ENCODE results near the gene MAP4. TPM values are rescaled to one million over a fixed set of nuclear protein-coding genes. Genes with fewer than 3 reads are reported as not detected.
"Not testable (repeated sequence)": the region's sequence is repeated elsewhere in the genome, so short reads cannot be mapped to it uniquely, and the experiment has no call there.

MAP4 gene
- polyA plus RNA-seq, 2 of the 4 experiments (the other 2 are of a cell fraction): 77.7 to 98.5 TPM

DNA sequence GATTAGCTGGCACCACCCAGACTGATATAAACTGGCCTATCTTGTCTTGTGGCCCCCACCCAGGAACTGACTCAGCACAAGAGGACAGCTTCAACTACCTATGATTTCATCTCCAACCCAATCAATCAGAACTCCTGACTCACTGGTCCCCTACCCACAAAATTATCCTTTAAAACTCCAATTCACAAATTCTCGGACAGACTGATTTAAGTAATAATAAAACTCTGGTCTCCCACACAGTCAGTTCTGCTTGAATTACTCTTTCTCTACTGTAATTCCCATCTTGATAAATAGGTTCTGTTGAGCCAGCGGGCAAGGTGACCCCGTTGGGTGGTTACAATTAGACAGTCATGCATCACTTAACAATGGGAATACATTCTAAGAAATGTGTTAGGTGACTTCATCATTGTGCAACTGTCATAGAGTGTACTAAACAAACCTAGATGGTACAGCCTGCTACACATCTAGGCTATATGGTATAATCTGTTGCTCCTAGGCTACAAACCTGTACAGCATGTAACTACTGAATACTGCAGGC, 48.1 kb upstream of the MAP4 start:
- ChIA-PET POLR2A (no interaction called here), CTCF (no interaction called here)
- Histone ChIP-seq H3K4me2 (no peak overlapping the region), H3K9me3 (no peaks in the 10 kb centered on the region), H3K4me1 (peaks cover 31% of the 10 kb centered on the region), H3K4me3 (no peak overlapping the region), H3K27ac (no peak overlapping the region)
- FAIRE-seq: no peak
- no peak for DNase-seq (ENCODE audit: low read depth in 1 of 2, low spot score in 1 of 2)
- WGBS (ENCODE audit: missing lambda C conversion rate): 86% methylated on average over 3 of the region's 3 CpGs
- TF ChIP-seq NPAS2 (CRISPR knock-in tag; IDR thresholded peaks at IDR 0.05; ENCODE audit: borderline replicate concordance) (no peak), RCOR1 (IDR thresholded peaks at IDR 0.05; ENCODE audit: low read depth, low read length) (no peak), PHF8 (IDR thresholded peaks at IDR 0.05; ENCODE audit: borderline replicate concordance, low read depth) (no peak), RAD21 (conservative IDR thresholded peaks at IDR 0.05 in 1 of 2, IDR thresholded peaks at IDR 0.05 in 1 of 2) (no peak), SREBF2 (IDR thresholded peaks at IDR 0.05) (no peak), JUNB (IDR thresholded peaks at IDR 0.05) (no peak), NFE2L2 (conservative IDR thresholded peaks at IDR 0.05; ENCODE audit: low read length) (no peak), EHF (CRISPR knock-in tag; IDR thresholded peaks at IDR 0.05) (no peak), CHD2 (IDR thresholded peaks at IDR 0.05; ENCODE audit: low read length, partially characterized antibody) (no peak), FOXS1 (CRISPR knock-in tag; IDR thresholded peaks at IDR 0.05) (no peak)
- ATAC-seq: peak in 1 of 2 experiments; percentile 25; a peak in 1 of 6 replicates

DNA sequence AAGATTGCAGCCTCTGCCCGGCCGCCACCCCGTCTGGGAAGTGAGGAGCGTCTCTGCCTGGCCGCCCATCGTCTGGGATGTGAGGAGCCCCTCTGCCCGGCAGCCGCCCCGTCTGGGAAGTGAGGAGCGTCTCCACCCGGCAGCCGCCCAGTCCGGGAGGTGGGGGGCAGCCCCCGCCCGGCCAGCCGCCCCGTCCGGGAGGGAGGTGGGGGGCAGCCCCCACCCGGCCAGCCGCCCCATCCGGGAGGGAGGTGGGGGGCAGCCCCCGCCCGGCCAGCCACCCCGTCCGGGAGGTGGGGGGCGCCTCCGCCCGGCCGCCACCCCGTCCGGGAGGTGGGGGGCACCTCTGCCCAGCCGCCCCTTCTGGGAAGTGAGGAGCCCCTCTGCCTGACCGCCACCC, 45.4 kb upstream of the MAP4 start:
- CTCF ChIA-PET: interaction anchor here (1.5 kb wide), 1 partner anchor 90 kb away, joined by 4 read pairs; no protein-coding TSS in a partner anchor
- no CpG with 5 or more reads among the region's 33 CpGs for WGBS (ENCODE audit: missing lambda C conversion rate)
- DNase-seq (ENCODE audit: low read depth in 1 of 2, low spot score in 1 of 2); FAIRE-seq; H3K4me2 ChIP-seq; H3K9me3 ChIP-seq; ATAC-seq; H3K4me3 ChIP-seq; H3K27ac ChIP-seq: not testable (repeated sequence)
- POLR2A ChIA-PET: interaction anchor here (0.5 kb wide), 1 partner anchor 89 kb away, joined by 4 read pairs; no protein-coding TSS in a partner anchor
- peaks cover 36% of the 10 kb centered on the region for H3K4me1 ChIP-seq

DNA sequence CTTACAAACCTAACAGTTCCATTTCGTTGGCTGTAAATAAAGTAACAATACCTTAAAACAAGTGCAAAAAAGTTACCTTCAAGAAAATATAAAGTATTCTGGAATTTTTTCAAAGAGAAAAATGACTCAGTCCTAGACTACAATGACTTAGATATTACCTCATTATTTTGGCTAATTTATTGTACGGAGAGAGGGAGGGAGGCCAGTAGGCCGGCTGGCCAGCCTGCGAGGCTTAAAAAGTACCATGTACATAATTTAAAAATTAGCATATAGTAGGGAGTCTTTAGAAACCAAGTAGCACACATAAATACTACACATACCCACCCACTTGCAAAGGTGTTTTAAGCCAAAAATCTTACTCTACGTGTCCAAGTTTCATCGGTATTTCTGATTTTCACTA, 41.9 kb upstream of the MAP4 start:
- POLR2A ChIA-PET: no interaction called here
- ATAC-seq (no peak), DNase-seq (ENCODE audit: low read depth in 1 of 2, low spot score in 1 of 2) (no peak), FAIRE-seq (no peak)
- H3K4me1 ChIP-seq: peaks cover 15% of the 10 kb centered on the region
- no peak overlapping the region for H3K27ac ChIP-seq
- H3K4me2 ChIP-seq: peak overlapping the region; percentile 7; the same call in 1 of the 3 replicates
- 83% methylated on average over 6 of the region's 6 CpGs for WGBS (ENCODE audit: missing lambda C conversion rate)
- CTCF ChIA-PET: no interaction called here
- no peaks in the 10 kb centered on the region for H3K9me3 ChIP-seq
- H3K4me3 ChIP-seq: no peak overlapping the region
- TF ChIP-seq JUNB (IDR thresholded peaks at IDR 0.05) (no peak), TFCP2L1 (CRISPR knock-in tag; IDR thresholded peaks at IDR 0.05) (no peak), KDM5A (IDR thresholded peaks at IDR 0.05) (no peak), HOXB13 (CRISPR knock-in tag; IDR thresholded peaks at IDR 0.05; ENCODE audit: low read depth) (no peak), HDAC2 (IDR thresholded peaks at IDR 0.05) (no peak)

DNA sequence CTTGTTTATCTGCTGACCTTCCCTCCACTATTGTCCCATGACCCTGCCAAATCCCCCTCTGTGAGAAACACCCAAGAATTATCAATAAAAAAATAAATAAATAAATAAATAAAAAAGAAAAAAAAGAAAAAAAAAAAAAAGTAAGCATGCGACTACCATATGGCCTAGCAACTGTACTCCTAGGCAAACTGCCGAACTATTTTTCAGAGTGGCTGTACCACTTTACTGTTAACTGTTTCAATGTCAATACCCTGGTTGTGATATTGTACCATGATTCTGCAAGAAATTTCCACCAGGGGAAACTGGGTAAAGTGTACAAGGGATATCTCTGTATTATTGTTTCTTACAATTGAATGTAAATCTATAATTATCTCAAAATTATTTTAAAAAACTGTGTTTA, 41.3 kb upstream of the MAP4 start:
- ATAC-seq (no peak), DNase-seq (ENCODE audit: low read depth in 1 of 2, low spot score in 1 of 2) (no peak), FAIRE-seq (no peak)
- WGBS (ENCODE audit: missing lambda C conversion rate): 53% methylated on average over 2 of the region's 2 CpGs
- POLR2A ChIA-PET: no interaction called here
- Histone ChIP-seq H3K4me1 (peaks cover 15% of the 10 kb centered on the region), H3K27ac (no peak overlapping the region), H3K9me3 (no peaks in the 10 kb centered on the region), H3K4me3 (no peak overlapping the region), H3K4me2 (0 out of 3 replicates have a peak overlapping the region, but pooled peaks have one; percentile 4)
- TF ChIP-seq, protein P1, sequence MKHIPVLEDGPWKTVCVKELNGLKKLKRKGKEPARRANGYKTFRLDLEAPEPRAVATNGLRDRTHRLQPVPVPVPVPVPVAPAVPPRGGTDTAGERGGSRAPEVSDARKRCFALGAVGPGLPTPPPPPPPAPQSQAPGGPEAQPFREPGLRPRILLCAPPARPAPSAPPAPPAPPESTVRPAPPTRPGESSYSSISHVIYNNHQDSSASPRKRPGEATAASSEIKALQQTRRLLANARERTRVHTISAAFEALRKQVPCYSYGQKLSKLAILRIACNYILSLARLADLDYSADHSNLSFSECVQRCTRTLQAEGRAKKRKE (CRISPR knock-in tag; IDR thresholded peaks at IDR 0.05; ENCODE audit: low read depth): no peak
- TF ChIP-seq CHD2 (IDR thresholded peaks at IDR 0.05; ENCODE audit: low read length, partially characterized antibody) (no peak), RCOR1 (IDR thresholded peaks at IDR 0.05; ENCODE audit: low read depth, low read length) (no peak), CHD4 (IDR thresholded peaks at IDR 0.05; ENCODE audit: borderline replicate concordance) (no peak), RFX5 (IDR thresholded peaks at IDR 0.05) (no peak)
- TF ChIP-seq, protein P2, sequence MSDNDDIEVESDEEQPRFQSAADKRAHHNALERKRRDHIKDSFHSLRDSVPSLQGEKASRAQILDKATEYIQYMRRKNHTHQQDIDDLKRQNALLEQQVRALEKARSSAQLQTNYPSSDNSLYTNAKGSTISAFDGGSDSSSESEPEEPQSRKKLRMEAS (IDR thresholded peaks at IDR 0.05): no peak
- CTCF ChIA-PET: no interaction called here

All from A549 (cell line).